Suprapubic skin (tissue), 4 donors: Measurements from ENCODE around the gene RAVER2.

Source experiments
- POLR2A ChIP-seq, 2 donors: fragments of 450-650 bp; IDR thresholded peaks; one replicate each; pipeline ENCODE4 v1.6.1; 2017; ENCODE audit warnings: antibody characterized with exemption in 2 of 2, mild to moderate bottlenecking in 2 of 2, moderate library complexity in 2 of 2
- POLR2AphosphoS5 ChIP-seq, 3 donors: sonication (generic); formaldehyde crosslinking; IDR thresholded peaks; one replicate each; pipeline ENCODE4 v1.6.1; 2017; ENCODE audit warnings: antibody characterized with exemption in 3 of 3
- TF ChIP-seq, protein P1 (sequence below), 2 donors: fragments of 200-600 bp in 1 of 2; fragments of 450-650 bp in 1 of 2; sonication (generic) in 1 of 2; IDR thresholded peaks; one replicate each; pipeline ENCODE4 v1.5.1; 2016 to 2019; ENCODE audit warnings: antibody characterized with exemption in 2 of 2, mild to moderate bottlenecking in 1 of 2, moderate library complexity in 1 of 2

DNA sequence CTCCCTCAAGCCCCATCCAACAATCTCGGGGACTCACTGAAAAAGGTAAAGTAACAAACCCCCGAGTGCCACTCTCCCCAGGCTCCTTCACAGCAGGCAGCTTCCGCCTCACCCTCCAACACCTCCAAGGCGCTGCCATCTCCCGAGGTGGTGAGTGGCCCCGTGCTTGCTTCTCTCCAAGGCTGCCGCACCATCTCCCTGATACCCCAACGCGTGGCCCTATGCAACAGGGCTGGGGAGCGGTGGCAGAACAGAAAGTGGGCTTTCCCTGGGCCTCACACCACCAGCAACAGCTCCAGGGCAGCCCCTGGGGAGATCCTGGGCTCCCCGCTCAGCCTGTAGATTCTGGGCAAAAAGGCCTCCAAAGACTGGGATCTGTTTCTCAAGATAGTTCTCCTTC, 105.1 kb downstream of the RAVER2 start:
- TF ChIP-seq, protein P1, sequence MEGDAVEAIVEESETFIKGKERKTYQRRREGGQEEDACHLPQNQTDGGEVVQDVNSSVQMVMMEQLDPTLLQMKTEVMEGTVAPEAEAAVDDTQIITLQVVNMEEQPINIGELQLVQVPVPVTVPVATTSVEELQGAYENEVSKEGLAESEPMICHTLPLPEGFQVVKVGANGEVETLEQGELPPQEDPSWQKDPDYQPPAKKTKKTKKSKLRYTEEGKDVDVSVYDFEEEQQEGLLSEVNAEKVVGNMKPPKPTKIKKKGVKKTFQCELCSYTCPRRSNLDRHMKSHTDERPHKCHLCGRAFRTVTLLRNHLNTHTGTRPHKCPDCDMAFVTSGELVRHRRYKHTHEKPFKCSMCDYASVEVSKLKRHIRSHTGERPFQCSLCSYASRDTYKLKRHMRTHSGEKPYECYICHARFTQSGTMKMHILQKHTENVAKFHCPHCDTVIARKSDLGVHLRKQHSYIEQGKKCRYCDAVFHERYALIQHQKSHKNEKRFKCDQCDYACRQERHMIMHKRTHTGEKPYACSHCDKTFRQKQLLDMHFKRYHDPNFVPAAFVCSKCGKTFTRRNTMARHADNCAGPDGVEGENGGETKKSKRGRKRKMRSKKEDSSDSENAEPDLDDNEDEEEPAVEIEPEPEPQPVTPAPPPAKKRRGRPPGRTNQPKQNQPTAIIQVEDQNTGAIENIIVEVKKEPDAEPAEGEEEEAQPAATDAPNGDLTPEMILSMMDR (IDR thresholded peaks at IDR 0.05) = no peak
- no peak for TF ChIP-seq POLR2AphosphoS5 (IDR thresholded peaks at IDR 0.05)
- no peak for TF ChIP-seq POLR2A (IDR thresholded peaks at IDR 0.05)
